Measurements from ENCODE around the gene BORCS8. TPM values are rescaled to one million over a fixed set of nuclear protein-coding genes. Genes with fewer than 3 reads are reported as not detected.
A peak's percentile ranks its signal among the peaks of the same experiment; 100 is the strongest.

The BORCS8 gene
- total and polyA plus RNA-seq, 2 donors (not counting 3 experiments of a cell fraction or from before 2014, with no cell fraction given), result 37.4 to 45.8 TPM

- no peak overlapping the region for H3K9ac ChIP-seq (replicated peaks; ENCODE audit: extremely low read depth, insufficient read depth, low read length)
- no TSS peak for BruUV-seq (replicated peaks)
- H4K20me1 ChIP-seq (replicated peaks; ENCODE audit: control insufficient read depth, extremely low read depth, insufficient read depth, low read length), result no peaks in the 10 kb centered on the region
- H2AFZ ChIP-seq (ENCODE audit: low read depth, low read length), result no peak overlapping the region
- intact Hi-C loops (cut with micrococcal nuclease), result no loop called here
- no peaks in the 10 kb centered on the region for H3K9me1 ChIP-seq (replicated peaks; ENCODE audit: control insufficient read depth, extremely low read depth, insufficient read depth, low read length)
- no peak overlapping the region for H3K4me2 ChIP-seq (ENCODE audit: insufficient read depth, low read length)
- no peaks in the 10 kb centered on the region for H3K79me2 ChIP-seq (ENCODE audit: control insufficient read depth, insufficient read depth, low read length)
- peak; percentile 50 for DNase-seq (ENCODE audit: low read depth, low spot score)
- peaks cover 10 to 11% of the 10 kb centered on the region in 2 experiments for H3K27me3 ChIP-seq (ENCODE audit: control insufficient read depth in 2 of 2, insufficient read depth in 2 of 2, low read length in 2 of 2)
- H3K36me3 ChIP-seq (ENCODE audit: control insufficient read depth in 2 of 2, extremely low read depth in 1 of 2, insufficient read depth in 2 of 2, low read length in 2 of 2), result no peaks in the 10 kb centered on the region
- POLR2A ChIA-PET, result no interaction called here
- dilution Hi-C loops (cut with MboI; ENCODE audit: extremely low pct_ligation_motif_present, low sequenced_read_pairs), result no loop called here
- no peaks in the 10 kb centered on the region for H3K9me3 ChIP-seq (replicated peaks; ENCODE audit: control insufficient read depth, insufficient read depth, low read length)
- peak; percentile 64 for FAIRE-seq
- H3K4me3 ChIP-seq (replicated peaks in 1 of 3; ENCODE audit: insufficient read depth in 1 of 3, low read depth in 1 of 3, low read length in 3 of 3), result no peak overlapping the region
- CTCF ChIA-PET, result interaction anchor here (1.5 to 2.9 kb wide), 2 partner anchors 10 to 15 kb away, joined by 8 to 9 read pairs; no protein-coding TSS in a partner anchor
- H3K4me1 ChIP-seq (ENCODE audit: control insufficient read depth, extremely low read depth, insufficient read depth, low read length), result no peaks in the 10 kb centered on the region
- TF ChIP-seq MAX (IDR thresholded peaks at IDR 0.05; ENCODE audit: insufficient read depth, insufficient read length), result no peak
- no peak for TF ChIP-seq JUN (IDR thresholded peaks at IDR 0.05; ENCODE audit: borderline replicate concordance, insufficient read depth, insufficient read length, low read depth)
- TF ChIP-seq MYC (IDR thresholded peaks at IDR 0.05; ENCODE audit: low read depth, low read length), result no peak
- TF ChIP-seq EZH2 (IDR thresholded peaks at IDR 0.05; ENCODE audit: borderline replicate concordance, low read depth, low read length, severe bottlenecking), result no peak
- TF ChIP-seq POLR2A (IDR thresholded peaks at IDR 0.05; ENCODE audit: low read depth, low read length), result no peak
- TF ChIP-seq FOS (IDR thresholded peaks at IDR 0.05; ENCODE audit: borderline replicate concordance, insufficient read depth, low read length), result no peak
- no peak for TF ChIP-seq POLR2AphosphoS5 (IDR thresholded peaks at IDR 0.05; ENCODE audit: insufficient read depth, low read depth, low read length)
- TF ChIP-seq CTCF (IDR thresholded peaks at IDR 0.05; ENCODE audit: extremely low read depth in 1 of 2, insufficient read depth in 1 of 2, low read depth in 1 of 2, low read length in 2 of 2), result no peak
- TF ChIP-seq GATA2 (IDR thresholded peaks at IDR 0.05; ENCODE audit: insufficient read depth, insufficient read length, low read depth, low read length), result no peak
- no peak overlapping the region for H3K27ac ChIP-seq (ENCODE audit: insufficient read depth, low read depth, low read length)
Observed at GRCh38 chr19:19214892-19215291, 22.9 kb upstream of the BORCS8 start.
